ENCODE measurements around the gene TSPAN18. TPM values are rescaled to one million over a fixed set of nuclear protein-coding genes. Genes with fewer than 3 reads are reported as not detected.

Gene TSPAN18
- polyA plus RNA-seq, 1 experiment, result 0.98 TPM

GRCh38 chr11:44927174-44927661 is 200.5 kb downstream of the TSPAN18 start:
- H3K27me3 ChIP-seq (ENCODE audit: control insufficient read depth, insufficient read depth, low read length), result peaks cover 37% of the 10 kb centered on the region
- ChIA-PET CTCF (interaction anchor here (0.5 to 8.3 kb wide), 24 partner anchors 10 to 406 kb away, joined by 3 to 303 read pairs (median 4); no protein-coding TSS in a partner anchor), POLR2A (interaction anchor here (1.0 kb wide), 2 partner anchors 176 to 178 kb away, joined by 3 to 5 read pairs; no protein-coding TSS in a partner anchor)
- no peak overlapping the region for H3K27ac ChIP-seq (ENCODE audit: low read depth, low read length)
- DNase-seq (ENCODE audit: low read depth, low spot score), result peak; percentile 39
- TF ChIP-seq, protein P1, sequence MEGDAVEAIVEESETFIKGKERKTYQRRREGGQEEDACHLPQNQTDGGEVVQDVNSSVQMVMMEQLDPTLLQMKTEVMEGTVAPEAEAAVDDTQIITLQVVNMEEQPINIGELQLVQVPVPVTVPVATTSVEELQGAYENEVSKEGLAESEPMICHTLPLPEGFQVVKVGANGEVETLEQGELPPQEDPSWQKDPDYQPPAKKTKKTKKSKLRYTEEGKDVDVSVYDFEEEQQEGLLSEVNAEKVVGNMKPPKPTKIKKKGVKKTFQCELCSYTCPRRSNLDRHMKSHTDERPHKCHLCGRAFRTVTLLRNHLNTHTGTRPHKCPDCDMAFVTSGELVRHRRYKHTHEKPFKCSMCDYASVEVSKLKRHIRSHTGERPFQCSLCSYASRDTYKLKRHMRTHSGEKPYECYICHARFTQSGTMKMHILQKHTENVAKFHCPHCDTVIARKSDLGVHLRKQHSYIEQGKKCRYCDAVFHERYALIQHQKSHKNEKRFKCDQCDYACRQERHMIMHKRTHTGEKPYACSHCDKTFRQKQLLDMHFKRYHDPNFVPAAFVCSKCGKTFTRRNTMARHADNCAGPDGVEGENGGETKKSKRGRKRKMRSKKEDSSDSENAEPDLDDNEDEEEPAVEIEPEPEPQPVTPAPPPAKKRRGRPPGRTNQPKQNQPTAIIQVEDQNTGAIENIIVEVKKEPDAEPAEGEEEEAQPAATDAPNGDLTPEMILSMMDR (IDR thresholded peaks at IDR 0.05; ENCODE audit: low read depth, low read length), result peak; percentile 86
- no peaks in the 10 kb centered on the region for H3K9me3 ChIP-seq (ENCODE audit: control insufficient read depth, insufficient read depth, low read length)
- H3K4me3 ChIP-seq (ENCODE audit: low read depth, low read length), result no peak overlapping the region

DNA sequence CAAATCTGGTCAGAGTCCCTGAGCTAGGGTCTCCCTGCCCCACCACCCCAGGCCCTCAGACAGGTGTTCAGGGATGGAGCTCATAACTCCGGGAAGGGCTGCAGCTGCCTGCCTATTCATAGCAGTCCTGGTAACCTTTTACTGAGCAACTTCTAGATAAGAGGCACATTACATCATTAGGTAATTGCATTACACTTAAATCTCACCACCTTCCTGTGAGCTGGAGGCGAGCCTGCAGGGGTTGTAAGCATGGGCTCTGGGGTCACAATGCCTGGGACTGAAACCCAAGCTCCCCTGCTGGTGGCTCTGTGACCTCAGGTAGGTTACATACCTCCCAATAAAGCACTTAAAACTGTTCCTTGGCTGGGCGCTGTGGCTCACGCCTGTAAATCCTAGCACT is 201.4 kb downstream of the TSPAN18 start:
- Histone ChIP-seq H3K27me3 (ENCODE audit: control insufficient read depth, insufficient read depth, low read length) (peaks cover 33% of the 10 kb centered on the region), H3K4me3 (ENCODE audit: low read depth, low read length) (no peak overlapping the region), H3K27ac (ENCODE audit: low read depth, low read length) (no peak overlapping the region), H3K9me3 (ENCODE audit: control insufficient read depth, insufficient read depth, low read length) (no peaks in the 10 kb centered on the region)
- DNase-seq (ENCODE audit: low read depth, low spot score), result no peak
- POLR2A ChIA-PET, result no interaction called here
- CTCF ChIA-PET, result interaction anchor here (0.6 to 8.3 kb wide), 12 partner anchors 9 to 419 kb away, joined by 3 to 303 read pairs (median 6); no protein-coding TSS in a partner anchor
- TF ChIP-seq, protein P1 (IDR thresholded peaks at IDR 0.05; ENCODE audit: low read depth, low read length), result no peak

DNA sequence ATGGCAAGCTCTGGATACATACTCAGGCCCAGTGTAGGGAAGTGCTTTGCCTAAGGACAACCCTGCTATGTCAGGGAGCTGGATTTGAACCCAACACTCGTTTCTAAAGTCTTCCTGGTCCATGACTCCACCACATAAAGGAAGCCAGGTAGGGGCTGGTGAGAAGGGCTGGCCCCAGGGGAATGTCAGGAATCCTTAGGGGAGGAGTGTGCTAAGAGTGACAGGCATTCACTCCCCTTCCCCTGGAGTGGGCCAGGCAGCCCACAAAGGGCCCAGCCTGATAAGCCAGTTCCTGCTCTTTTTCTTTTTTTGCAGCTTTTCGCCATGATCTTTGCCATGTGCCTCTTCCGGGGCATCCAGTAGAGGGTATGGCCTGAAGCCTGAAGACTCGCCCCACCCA is 202.1 kb downstream of the TSPAN18 start:
- no peak overlapping the region for H3K27ac ChIP-seq (ENCODE audit: low read depth, low read length)
- TF ChIP-seq, protein P1 (IDR thresholded peaks at IDR 0.05; ENCODE audit: low read depth, low read length), result no peak
- ChIA-PET POLR2A (no interaction called here), CTCF (interaction anchor here (0.6 to 8.3 kb wide), 8 partner anchors 8 to 420 kb away, joined by 3 to 303 read pairs (median 10); no protein-coding TSS in a partner anchor)
- H3K9me3 ChIP-seq (ENCODE audit: control insufficient read depth, insufficient read depth, low read length), result no peaks in the 10 kb centered on the region
- no peak for DNase-seq (ENCODE audit: low read depth, low spot score)
- peaks cover 33% of the 10 kb centered on the region for H3K27me3 ChIP-seq (ENCODE audit: control insufficient read depth, insufficient read depth, low read length)
- no peak overlapping the region for H3K4me3 ChIP-seq (ENCODE audit: low read depth, low read length)

DNA sequence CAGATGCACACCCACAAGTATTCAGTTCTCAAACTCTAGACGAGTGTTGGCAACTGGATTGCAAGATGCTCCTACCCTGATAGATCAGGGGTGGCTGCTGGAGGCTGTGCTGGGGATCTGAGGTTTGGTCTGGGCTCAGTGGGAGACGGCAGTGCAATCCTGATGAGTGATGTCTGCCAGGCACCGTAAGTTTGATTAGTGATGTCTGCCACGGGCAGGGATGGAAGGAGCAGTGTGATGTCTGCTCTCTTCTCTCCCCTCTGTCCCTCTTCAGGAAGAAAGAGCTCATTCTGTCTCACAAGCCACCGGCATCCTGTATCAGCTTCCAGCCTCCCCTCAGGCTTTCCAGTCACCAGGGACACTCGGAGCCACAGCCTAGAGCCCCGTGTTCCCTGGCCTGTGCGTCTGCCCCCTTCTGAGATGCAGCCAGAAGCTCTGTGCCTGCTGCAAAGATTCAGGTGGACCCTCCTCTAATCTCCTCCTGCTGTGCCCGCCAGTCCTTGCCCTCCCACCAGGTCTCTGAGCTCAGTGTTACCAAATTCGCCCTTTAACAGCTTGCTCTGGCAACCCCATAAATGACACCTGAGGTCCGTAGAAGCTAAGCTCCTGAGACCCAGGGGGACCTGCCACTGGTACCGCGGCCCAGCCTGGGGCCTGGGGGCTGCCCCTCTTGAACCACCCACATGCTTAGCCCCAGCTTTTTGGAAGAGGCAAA is 204.0 kb downstream of the TSPAN18 start:
- CTCF ChIA-PET, result interaction anchor here (0.8 to 8.3 kb wide), 9 partner anchors 10 to 837 kb away, joined by 3 to 303 read pairs (median 5); partner anchors contain the start of gene TP53I11
- H3K27me3 ChIP-seq (ENCODE audit: control insufficient read depth, insufficient read depth, low read length), result peaks cover 24% of the 10 kb centered on the region
- H3K27ac ChIP-seq (ENCODE audit: low read depth, low read length), result no peak overlapping the region
- POLR2A ChIA-PET, result no interaction called here
- no peaks in the 10 kb centered on the region for H3K9me3 ChIP-seq (ENCODE audit: control insufficient read depth, insufficient read depth, low read length)
- TF ChIP-seq, protein P1 (IDR thresholded peaks at IDR 0.05; ENCODE audit: low read depth, low read length), result no peak
- no peak overlapping the region for H3K4me3 ChIP-seq (ENCODE audit: low read depth, low read length)
- no peak for DNase-seq (ENCODE audit: low read depth, low spot score)

DNA sequence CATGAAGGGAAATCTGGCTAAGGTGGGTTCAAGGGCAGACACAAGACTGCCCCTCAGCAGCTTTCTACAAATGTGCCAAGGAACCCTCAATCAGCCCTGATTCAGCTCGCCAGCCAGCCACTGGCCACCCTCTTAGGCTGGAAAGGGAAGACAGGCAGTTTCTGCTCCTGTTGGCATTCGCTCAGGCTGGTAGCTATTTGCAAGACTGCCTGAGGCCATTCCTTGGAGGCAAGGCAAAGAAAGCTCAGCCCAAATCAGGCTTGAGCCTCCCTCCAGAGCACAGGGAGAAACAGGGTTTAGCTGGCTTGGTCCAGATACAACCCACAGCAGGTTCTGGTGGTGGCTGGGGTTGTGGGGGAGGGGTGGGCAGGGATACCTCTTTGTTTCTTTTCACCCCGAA is 204.7 kb downstream of the TSPAN18 start:
- Histone ChIP-seq H3K27me3 (ENCODE audit: control insufficient read depth, insufficient read depth, low read length) (peaks cover 24% of the 10 kb centered on the region), H3K27ac (ENCODE audit: low read depth, low read length) (no peak overlapping the region), H3K9me3 (ENCODE audit: control insufficient read depth, insufficient read depth, low read length) (no peaks in the 10 kb centered on the region), H3K4me3 (ENCODE audit: low read depth, low read length) (no peak overlapping the region)
- CTCF ChIA-PET, result interaction anchor here (0.8 to 8.3 kb wide), 8 partner anchors 9 to 838 kb away, joined by 3 to 303 read pairs (median 6); partner anchors contain the start of gene TP53I11
- DNase-seq (ENCODE audit: low read depth, low spot score), result no peak
- TF ChIP-seq, protein P1 (IDR thresholded peaks at IDR 0.05; ENCODE audit: low read depth, low read length), result no peak
- POLR2A ChIA-PET, result no interaction called here
